Measurements from ENCODE around the gene LBHD2.

The LBHD2 gene

DNA sequence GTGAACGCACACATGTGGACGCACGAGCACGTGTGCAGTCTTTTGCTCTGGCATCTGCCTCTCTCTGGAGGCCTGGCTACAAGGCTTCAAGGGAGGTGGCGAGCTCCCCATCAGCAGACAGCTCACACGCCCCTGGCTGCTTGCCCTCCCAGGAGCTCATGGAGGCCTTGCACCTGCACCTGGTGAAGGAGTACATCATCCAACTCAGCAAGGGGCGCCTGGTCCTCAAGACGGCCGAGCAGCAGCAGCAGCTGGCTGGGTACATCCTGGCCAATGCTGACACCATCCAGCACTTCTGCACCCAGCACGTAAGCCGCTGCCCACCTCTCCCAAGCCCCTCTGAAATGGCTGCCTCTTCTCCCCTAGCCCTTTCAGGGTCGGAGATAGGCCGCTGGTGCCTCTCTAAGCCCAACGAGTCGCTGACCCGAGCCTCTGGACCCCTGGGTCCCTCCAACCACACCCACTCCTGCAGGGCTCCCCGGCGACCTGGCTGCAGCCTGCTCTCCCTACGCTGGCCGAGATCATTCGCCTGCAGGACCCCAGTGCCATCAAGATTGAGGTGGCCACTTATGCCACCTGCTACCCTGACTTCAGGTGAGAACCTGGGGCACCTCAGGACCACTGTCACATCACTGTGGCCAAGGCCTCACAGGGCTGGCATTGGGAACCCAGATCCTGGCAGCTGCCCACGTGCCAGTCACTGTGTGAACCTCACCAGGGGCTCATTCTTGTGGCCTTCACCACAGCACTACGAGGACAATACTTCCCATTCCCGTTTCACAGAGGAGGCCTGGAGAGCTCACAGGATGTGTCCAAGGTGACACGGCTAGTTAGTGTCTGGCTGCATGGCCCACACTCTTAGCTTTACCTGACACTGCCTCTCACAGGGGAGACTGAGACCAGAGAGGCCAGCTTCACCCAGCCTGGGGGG, 49.5 kb downstream of the LBHD2 start:
- TF ChIP-seq, protein P1, sequence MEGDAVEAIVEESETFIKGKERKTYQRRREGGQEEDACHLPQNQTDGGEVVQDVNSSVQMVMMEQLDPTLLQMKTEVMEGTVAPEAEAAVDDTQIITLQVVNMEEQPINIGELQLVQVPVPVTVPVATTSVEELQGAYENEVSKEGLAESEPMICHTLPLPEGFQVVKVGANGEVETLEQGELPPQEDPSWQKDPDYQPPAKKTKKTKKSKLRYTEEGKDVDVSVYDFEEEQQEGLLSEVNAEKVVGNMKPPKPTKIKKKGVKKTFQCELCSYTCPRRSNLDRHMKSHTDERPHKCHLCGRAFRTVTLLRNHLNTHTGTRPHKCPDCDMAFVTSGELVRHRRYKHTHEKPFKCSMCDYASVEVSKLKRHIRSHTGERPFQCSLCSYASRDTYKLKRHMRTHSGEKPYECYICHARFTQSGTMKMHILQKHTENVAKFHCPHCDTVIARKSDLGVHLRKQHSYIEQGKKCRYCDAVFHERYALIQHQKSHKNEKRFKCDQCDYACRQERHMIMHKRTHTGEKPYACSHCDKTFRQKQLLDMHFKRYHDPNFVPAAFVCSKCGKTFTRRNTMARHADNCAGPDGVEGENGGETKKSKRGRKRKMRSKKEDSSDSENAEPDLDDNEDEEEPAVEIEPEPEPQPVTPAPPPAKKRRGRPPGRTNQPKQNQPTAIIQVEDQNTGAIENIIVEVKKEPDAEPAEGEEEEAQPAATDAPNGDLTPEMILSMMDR (IDR thresholded peaks at IDR 0.05; ENCODE audit: insufficient read depth, low read length, poor library complexity, severe bottlenecking), result no peak
- no peak for DNase-seq (ENCODE audit: extremely low read depth, insufficient read length)
- Histone ChIP-seq H3K27me3 (replicated peaks; ENCODE audit: control insufficient read depth, insufficient read depth, low read length) (no peaks in the 10 kb centered on the region), H3K36me3 (ENCODE audit: control insufficient read depth, insufficient read depth, low read length) (peaks cover 10% of the 10 kb centered on the region), H3K4me3 (replicated peaks; ENCODE audit: low read depth, low read length) (no peak overlapping the region)

DNA sequence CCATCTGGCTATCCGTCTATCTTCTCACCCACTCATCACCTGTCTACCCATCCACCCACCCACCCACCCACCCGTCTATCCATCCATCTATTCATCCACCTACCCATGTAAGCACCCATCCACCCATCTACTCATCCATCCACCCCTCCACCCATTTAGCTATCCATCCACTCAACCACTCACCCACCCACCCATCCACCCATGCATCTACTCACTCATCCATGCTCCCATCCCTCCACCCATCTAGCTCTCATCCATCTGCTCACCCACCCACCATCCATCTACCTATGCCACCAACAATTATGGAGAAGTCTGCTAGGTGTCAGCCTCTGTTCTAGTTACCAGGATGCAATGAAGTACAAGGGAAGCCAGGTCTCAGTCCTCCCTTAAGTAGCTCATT, 50.4 kb downstream of the LBHD2 start:
- DNase-seq (ENCODE audit: extremely low read depth, insufficient read length), result no peak
- Histone ChIP-seq H3K36me3 (ENCODE audit: control insufficient read depth, insufficient read depth, low read length) (peaks cover 10% of the 10 kb centered on the region), H3K4me3 (replicated peaks; ENCODE audit: low read depth, low read length) (no peak overlapping the region), H3K27me3 (replicated peaks; ENCODE audit: control insufficient read depth, insufficient read depth, low read length) (no peaks in the 10 kb centered on the region)
- TF ChIP-seq, protein P1 (IDR thresholded peaks at IDR 0.05; ENCODE audit: insufficient read depth, low read length, poor library complexity, severe bottlenecking), result no peak

DNA sequence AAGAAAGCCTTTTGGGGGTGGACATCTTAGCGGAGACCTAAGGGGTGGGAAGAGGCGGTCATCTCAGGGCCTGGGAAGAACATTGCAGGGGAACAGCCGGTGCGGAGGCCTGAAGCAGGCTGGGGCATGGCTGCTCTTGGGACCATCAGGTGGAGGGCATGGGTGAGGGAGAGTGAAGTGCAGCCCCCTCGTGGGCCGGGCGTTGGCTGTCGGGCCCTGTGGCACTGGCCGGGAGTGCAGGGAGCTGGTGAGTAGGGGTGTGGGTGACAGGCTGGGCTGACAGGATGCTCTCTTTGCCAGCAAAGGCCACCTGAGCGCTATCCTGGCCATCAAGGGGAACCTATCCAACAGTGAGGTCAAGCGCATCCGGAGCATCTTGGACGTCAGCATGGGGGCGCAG, 50.9 kb downstream of the LBHD2 start:
- TF ChIP-seq, protein P1 (IDR thresholded peaks at IDR 0.05; ENCODE audit: insufficient read depth, low read length, poor library complexity, severe bottlenecking), result no peak
- peaks cover 8% of the 10 kb centered on the region for H3K36me3 ChIP-seq (ENCODE audit: control insufficient read depth, insufficient read depth, low read length)
- H3K27me3 ChIP-seq (replicated peaks; ENCODE audit: control insufficient read depth, insufficient read depth, low read length), result no peaks in the 10 kb centered on the region
- H3K4me3 ChIP-seq (replicated peaks; ENCODE audit: low read depth, low read length), result no peak overlapping the region
- DNase-seq (ENCODE audit: extremely low read depth, insufficient read length), result no peak

DNA sequence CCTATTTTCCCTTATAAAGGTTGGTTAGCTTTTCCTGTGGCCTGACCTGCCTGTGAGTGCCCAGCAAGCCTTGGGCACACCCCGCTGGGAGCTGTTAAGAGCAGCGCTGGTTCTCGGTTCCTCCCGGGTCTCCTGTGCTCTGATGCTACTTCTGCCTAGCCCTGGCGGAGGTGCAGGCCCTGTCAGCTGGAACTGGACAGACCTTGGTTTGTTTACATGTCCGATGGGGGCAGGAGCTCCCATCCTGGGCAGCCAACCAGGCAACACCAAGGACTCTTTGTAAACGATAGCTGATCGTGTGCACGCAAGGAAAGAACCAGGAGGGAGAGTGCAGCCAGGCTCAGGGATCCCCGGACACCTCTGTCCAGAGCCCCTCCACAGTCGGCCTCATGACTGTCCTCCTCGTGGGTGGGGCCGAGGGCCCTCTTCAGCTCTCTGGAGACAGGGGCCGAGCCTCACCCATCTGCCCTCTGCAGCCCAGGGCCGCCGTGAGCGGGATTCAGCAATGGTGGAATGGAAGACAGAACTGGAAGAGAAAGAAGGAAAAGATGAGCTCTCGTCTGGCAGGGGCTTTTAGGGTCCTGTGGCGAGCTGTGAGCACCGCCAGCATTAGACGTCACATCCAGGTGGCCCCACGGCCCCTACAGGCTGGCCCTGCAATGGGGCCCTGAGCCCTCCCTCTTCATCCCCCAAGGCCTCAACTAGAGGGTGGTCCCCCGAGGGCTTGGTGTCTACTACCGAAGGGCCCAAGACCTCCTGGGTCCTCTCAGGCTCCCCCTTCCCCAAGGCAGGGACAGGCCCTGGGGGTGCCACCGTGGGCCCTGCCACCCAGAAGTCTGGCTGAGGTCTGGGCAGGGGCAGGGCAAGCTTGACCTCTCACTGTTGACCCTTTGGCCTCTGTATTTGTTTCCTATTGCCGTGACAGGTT, 51.6 kb downstream of the LBHD2 start:
- H3K36me3 ChIP-seq (ENCODE audit: control insufficient read depth, insufficient read depth, low read length), result peaks cover 4% of the 10 kb centered on the region
- no peak overlapping the region for H3K4me3 ChIP-seq (replicated peaks; ENCODE audit: low read depth, low read length)
- no peak for DNase-seq (ENCODE audit: extremely low read depth, insufficient read length)
- H3K27me3 ChIP-seq (replicated peaks; ENCODE audit: control insufficient read depth, insufficient read depth, low read length), result no peaks in the 10 kb centered on the region
- TF ChIP-seq, protein P1 (IDR thresholded peaks at IDR 0.05; ENCODE audit: insufficient read depth, low read length, poor library complexity, severe bottlenecking), result no peak

DNA sequence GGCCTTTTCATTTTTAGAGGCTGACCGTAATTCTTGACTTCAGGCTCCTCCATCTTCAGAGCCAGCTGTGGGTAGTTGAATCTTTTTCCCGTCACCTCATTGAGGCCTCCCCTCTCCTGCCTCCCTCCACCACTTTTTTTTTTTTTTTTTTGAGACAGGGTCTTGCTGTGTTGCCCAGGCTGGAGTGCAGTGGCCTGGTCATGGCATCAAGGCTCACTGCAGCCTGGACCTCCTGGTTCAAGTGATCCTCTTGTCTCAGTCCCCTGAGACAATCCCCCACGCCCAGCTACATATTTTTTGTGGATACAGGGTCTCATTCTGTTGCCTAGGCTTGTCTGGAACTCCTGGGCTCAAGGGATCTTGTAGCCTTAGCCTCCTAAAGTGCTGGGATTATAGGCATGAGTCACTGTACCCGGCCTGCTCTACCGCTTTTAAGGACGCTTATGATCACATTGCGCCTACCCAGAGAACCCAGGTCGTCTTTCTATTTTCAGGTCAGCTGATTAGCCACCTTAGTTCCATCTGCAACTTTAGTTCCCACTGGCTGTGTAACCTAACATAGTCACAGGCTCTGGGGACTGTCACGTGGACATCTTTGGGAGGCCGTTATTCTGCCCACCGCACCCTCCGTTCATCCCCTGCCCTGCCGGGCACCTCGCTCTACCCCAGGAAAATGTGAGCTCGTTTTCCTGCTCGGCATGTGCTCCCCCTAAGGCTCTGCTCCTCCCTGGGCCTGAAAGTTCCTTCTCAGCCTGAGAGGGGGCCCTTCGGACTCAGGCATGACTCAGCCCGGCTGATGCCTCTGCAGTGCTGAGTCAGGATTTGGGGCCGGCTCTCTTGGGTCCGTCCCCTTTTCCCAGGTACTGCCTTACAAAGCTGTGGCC, 52.6 kb downstream of the LBHD2 start:
- DNase-seq (ENCODE audit: extremely low read depth, insufficient read length), result no peak
- no peak overlapping the region for H3K4me3 ChIP-seq (replicated peaks; ENCODE audit: low read depth, low read length)
- peaks cover 4% of the 10 kb centered on the region for H3K36me3 ChIP-seq (ENCODE audit: control insufficient read depth, insufficient read depth, low read length)
- no peaks in the 10 kb centered on the region for H3K27me3 ChIP-seq (replicated peaks; ENCODE audit: control insufficient read depth, insufficient read depth, low read length)
- TF ChIP-seq, protein P1 (IDR thresholded peaks at IDR 0.05; ENCODE audit: insufficient read depth, low read length, poor library complexity, severe bottlenecking), result no peak

All from GM06990 (cell line).